Hippocampal formation (tissue), 2 donors: Measurements from ENCODE around the gene C3orf18.

Source experiments
- DNase-seq, 2 donors: peaks; one replicate each; lab custom pipeline; 2025; lab: John Stamatoyannopoulos, UW

C3orf18 gene

GRCh38 chr3:50567386-50568167, at the start of gene C3orf18:
C3orf18 (minus strand) TSS chr3:50567747; CDS start chr3:50565699, 2,048 bp downstream.
- peak; percentile 87 to 90 for DNase-seq

GRCh38 chr3:50616770-50617095, 49.2 kb upstream of the C3orf18 start:
- peak; percentile 82 to 88 for DNase-seq

GRCh38 chr3:50616003-50616769, 48.6 kb upstream of the C3orf18 start:
- peak; percentile 76 to 82 for DNase-seq

DNA sequence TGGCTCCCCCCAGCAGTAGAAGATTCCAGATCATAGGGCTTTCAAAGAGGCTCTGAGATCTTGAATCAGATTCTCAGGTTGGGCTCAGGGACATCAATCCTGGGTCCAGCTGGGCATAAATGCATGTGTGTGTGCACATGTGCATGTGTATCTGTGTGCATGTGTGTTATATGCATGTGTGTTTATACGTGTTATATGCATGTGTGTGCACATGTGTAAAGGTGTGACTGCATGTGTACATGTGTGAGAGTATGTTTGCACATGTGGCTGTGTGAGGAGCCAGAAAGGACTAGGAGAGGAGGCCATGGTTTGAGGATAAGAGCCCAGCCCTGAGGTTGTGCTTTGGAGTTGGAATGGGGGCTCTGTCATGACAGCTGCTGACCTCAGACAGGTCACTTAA, 47.6 kb upstream of the C3orf18 start:
- no peak for DNase-seq

DNA sequence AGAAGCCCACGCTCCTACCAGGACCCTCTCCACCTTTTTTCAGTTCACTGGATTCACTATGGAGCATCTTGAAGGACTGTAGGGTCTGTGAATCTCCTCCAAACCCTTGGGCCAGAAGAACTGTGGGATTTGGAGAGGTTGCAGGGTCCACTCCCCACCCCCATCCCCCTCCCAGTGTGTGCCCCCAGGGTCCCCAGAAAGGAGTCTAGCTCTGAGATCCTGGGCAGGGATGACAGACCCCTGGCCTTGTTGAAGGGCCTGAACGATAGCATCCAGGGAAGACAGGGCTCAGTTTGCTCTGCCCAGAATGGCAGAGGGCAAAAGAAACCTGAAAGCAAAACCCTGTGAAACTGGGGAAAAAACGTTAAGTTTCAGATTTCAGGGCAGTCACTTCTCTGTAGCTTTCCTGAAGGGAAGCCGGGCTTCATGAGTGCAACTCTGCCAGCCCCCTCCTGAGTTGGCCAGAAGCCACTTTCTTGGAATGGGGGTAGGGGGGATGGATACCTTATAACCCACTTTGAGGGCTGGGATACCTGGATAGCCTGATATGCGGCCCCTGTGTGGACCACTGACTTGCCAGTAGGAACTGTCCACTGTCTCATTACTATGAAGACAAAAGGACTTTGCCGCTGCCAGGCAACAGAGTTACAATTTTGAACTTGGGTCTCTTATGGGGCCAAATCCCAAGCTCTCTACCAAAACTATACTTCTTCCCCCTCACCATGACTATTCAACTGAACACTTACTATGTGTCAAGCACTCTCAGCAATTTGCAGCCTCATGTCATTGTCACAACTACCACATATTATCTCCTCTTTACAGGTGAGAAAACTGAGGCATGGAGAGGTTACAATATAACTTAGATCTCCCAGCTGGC, 45.7 kb upstream of the C3orf18 start:
- DNase-seq = no peak

DNA sequence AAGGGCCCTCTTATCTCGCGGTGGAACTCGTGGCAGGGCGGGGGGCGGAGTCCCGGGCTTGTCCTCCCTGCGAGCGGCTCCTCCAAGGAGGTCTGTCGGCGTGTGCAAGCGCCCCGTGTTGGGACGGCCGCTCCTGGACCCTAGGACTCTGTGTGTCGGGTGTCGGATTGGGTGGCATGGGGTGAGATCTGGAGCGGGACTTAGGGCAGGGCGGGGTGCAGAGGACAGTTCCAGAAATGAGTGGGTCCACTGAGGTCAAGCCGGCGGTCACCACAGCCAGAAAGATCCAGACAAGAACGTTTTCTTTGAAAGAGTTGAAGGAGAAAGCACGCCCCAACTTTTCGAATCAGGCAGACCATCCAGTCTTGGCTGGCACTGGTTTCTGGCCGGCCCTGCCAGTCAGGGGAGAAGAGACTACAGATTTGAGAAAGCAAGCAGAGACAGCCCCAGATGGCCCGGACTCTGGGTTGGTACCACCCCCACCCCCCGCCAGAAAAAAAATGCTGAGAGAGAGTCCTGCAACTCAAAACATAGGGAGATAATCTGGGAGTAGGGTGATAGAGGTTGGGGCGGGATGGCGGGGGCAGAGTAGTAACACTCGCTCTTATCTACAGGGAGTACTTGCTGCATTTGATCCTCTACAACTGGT, 44.8 kb upstream of the C3orf18 start:
- no peak for DNase-seq

DNA sequence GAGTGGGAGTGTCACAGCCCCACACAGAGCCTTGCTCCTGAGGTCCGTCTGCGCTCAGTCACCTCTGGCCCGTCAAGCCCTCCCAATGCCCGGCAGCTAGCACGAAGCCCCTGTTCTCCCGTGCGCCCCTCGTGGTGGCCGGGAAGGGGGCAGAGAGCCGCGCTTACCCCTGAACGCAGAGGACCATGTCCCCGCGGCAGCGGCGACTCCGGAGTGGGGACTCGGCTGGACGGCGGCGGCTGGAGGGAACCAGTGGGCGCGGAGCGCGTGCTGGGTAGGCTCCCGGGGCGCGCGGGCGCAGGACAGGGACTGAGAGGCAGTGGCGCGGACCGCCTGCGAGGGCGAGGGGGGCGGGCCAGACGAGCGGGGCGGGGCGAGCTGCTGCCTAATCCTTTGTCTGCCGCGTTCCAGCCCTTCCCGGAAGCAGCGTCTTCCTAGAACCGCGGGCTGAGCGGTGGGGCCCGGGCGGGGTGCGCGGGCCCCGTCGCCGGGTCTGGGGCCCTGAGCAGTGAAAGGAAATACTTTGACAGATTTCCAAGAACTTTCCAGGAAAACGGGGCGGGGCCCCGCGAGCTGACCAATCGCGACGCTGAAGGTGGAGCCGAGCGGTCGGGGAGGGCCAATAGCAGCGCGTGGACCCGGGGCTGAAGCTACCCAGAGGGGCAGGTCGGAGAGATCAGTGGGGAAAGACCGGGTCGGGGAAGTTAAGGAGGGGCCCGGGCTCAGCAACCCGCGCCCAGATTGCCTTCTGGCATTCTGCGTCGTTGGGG, 44.1 kb upstream of the C3orf18 start, which contains the start of gene CISH:
CISH (minus strand) TSS at position 311 of the 770 bp plus-strand sequence; CDS start at position 187, 124 bp downstream.
- peak; percentile 73 to 85 for DNase-seq

- DNase-seq = no peak
These were observed 43.5 kb upstream of the C3orf18 start for GRCh38 chr3:50610992-50611463.

DNA sequence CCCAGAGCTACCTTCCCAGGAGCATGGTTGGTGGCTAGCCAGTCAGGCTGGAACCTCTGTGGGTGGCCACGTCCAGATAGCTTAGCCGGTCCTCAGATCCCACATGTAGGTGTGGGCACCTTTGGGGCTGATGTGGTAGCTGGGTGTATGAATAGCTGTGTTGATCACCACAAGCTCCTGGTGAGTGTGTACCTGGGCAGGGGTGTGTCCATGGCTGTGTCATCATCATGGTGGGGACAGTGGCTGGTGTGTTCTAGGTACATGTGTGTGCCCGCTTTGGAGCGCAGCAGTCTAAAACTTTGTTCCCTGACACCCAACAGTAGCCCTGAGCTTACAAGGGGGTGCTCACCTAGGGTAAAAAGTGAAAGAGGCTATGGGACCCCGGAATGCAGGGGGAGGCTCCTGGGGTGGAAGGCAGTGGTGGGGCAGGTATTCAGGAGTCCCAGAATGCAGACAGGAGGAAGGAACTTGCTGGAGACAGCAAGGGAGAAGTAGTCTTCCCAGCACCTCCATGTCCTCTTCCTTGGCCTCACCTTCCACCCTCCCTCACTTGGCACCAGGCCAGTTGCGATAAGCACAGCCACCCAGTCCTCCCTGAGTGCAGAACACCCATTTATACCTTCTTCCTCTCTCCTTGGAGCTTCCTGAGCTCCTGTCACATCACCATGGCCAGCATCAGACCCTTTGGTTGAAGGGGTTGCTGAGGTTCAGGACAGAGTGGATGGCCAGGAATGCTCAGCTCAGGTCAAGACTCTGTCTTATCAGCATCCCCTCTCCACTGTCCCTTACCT, 42.8 kb upstream of the C3orf18 start:
- DNase-seq = no peak

DNA sequence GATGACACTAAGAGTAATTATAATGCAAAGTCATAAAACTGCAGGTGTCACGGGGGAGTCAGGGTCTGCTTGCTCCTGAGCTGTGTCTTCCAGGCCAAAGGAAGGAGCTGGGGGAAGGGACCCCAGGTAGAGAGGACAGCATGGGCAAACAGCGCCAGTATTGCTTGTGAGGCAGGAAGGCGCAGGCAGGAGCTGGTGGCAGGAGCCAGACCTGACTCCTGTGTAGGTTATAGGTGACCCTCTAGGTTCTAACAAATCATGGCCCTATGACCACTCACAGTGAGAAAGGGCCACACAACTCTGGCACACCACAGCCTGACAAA, 42.2 kb upstream of the C3orf18 start:
- DNase-seq = no peak

GRCh38 chr3:50609071-50609762, 41.7 kb upstream of the C3orf18 start:
- DNase-seq = no peak

- DNase-seq = no peak
These were observed 40.7 kb upstream of the C3orf18 start for GRCh38 chr3:50608278-50608677.

DNA sequence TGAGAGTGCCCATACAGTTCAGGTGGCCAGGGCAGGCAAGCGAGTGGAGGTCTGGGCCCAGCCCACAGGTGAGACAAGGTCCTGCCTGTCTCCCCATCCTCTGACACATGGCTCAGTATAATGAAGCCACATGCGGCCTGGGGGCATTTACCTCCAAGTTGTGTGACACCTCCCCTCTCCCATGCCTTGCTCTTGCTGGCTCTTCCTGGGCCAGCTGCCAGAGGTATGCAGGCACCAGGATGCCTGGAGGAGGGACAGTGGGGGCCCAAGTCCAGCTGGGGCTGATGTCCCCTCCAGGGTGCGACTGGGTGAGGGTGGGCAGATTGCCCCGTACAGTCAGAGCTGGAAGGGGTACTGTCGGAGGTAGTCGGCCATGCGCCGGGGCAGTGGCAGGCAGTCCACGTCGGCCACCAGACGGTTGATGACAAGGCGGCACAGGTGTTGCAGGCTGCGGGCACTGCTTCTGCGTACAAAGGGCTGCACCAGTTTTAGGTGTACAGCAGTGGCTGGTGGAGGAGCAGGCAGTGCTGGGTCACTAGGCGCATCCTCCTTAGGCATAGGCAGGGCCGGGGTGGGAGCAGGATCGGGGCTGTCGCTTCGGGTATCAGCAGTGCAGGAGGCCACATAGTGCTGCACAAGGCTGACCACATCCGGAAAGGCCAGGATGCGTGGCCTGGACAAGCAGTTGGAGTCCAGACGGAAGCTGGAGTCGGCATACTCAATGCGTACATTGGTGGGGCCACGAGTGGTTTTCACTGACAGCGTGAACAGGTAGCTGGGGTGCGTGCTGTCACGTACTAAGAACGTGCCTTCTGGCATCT, 39.9 kb upstream of the C3orf18 start:
- no peak for DNase-seq

- no peak for DNase-seq
These were observed 39.0 kb upstream of the C3orf18 start for GRCh38 chr3:50606596-50606995.

GRCh38 chr3:50605901-50606326, 38.4 kb upstream of the C3orf18 start:
- DNase-seq = no peak

GRCh38 chr3:50604628-50605588, 37.4 kb upstream of the C3orf18 start:
- DNase-seq = no peak

- no peak for DNase-seq
These were observed 36.6 kb upstream of the C3orf18 start for GRCh38 chr3:50604110-50604621.
